HT-29 (cell line): Measurements from ENCODE around the gene IFNA2. TPM values are rescaled to one million over a fixed set of nuclear protein-coding genes. Genes with fewer than 3 reads are reported as not detected.
A peak's percentile ranks its signal among the peaks of the same experiment; 100 is the strongest.
"Not testable (repeated sequence)": the region's sequence is repeated elsewhere in the genome, so short reads cannot be mapped to it uniquely, and the experiment has no call there.

Experiments used
- DNase-seq: peaks from one replicate; pipeline ENCODE4 v3.0.0-alpha.2; 2015; ENCODE audit warnings: low spot score
- total RNA-seq: library from RNA; depleted of rRNA; stranded (reverse); fragments of >200 nt; shearing (Covaris generic); gene quantifications from 2 replicates; pipeline ENCODE4 v1.2.3, GENCODE V29; 2014; rRNA removed

The IFNA2 gene
- total RNA-seq, 1 experiment from 2014 or later: not detected

DNA sequence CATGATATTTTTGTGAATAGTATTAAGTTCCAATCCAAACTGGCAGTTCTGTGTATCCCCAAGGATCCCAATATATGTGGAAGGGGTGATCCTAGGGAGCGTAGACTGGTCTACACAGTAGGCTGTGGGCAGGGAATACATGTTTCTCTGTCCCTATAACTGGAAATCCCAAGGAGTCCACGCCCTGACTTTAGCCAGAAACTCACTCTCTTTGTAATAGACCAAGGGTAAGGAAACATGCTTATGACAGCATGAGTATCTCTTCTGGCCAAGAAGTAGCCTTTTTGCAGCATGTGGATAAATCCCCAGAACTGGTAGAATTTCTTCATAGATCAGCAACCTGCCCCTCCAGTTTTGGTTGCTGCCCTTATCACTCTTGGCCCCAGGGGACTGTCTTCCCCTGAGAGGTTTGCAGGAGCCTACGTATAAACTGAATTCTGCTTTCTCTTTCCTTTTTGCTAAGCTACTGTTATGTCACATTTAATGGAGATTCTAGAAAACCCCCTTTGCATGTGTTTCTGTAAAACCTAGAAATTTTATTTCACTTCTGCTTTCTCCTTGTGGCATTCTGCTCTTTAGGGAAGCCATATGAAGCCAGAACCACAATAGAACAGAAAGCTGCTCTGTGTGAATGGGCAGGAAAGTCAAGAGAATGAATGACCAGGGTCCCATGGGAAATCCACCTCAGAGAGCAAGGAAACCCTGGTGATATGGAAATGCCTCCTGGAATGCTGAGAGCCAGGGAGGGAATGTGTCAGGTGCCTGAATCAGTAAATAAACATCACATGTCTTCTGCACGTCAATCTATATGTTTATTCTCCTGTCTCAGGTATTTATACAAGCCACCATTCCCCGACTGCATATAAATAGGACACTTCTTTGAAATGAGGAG is 3.5 kb downstream of the IFNA2 start:
- no peak for DNase-seq

DNA sequence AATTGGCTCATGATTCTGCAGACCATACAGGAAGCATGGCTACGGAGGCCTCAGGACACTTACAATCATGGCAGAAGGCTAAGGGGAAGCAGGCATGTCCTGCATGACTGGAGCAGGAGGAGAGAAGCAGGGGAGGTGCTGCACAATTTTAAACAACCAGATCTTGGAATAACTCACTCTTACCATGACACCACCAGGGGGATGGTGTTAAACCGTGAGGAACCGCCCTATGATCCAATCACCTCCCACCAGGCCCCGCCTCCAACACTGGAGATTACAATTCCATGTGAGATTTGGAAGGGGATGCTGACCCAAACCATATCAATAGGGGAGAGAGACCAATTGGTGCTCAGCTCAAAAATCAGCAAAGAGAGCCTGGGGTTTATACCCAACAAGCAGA is 13.7 kb downstream of the IFNA2 start:
- not testable (repeated sequence) for DNase-seq

DNA sequence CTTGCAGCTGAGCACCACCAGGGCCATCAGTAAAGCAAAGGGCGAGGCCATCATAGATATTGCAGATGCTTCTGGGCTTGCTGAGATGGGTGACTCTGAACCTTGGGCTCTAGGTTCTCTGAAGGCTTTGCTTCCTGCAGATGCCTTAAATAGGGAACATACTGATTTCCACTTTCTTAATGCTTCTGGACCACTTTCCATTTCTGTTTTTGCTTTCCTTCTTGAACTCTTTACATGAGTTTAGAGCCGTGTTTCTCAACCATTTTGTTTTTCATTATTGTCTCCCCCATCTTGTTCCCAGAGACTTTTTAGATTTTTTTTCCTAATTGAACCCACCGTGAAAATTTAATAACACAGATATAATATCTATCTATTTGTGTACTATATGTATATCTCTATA is 17.2 kb downstream of the IFNA2 start, which contains the start of gene IFNA13:
Gene IFNA13, minus strand, starts transcription at position 101 of the 400 bp plus-strand sequence. Its CDS starts 47 bp downstream, at position 54.
- no peak for DNase-seq

DNA sequence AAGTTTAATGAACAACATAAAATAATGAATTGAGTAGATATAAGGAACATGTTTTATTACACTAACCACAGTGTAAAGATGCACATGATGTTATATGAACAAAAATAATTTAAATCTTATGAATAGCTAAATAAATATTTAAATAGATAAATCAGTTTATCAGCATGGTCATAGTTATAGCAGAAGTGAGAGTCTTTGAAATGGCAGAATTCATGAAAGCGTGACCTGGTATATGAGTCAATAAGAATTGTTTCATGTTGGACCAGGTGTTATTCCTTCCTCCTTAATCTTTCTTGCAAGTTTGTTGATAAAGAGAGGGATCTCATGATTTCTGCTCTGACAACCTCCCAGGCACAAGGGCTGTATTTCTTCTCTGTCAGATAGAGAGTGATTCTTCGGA is 18.0 kb downstream of the IFNA2 start:
- not testable (repeated sequence) for DNase-seq

DNA sequence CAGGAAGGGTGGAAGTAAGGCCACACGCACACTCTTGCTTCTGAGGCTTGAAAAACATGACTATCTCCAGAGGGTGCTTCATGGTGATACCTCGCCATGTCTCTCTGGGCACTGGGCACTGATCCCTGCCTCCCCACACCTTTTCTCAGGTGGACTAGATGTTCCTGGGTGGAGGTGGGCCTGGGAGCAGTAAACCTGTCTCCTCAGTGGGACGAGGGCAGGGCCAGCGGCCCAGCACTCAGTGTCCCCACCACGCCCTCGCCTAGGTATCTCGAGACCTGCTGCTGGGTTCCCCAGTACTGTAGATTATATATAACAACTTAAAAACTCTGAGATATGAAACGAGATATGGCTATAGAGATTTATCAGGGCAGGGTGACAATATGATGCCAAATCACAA is 22.9 kb downstream of the IFNA2 start:
- no peak for DNase-seq

DNA sequence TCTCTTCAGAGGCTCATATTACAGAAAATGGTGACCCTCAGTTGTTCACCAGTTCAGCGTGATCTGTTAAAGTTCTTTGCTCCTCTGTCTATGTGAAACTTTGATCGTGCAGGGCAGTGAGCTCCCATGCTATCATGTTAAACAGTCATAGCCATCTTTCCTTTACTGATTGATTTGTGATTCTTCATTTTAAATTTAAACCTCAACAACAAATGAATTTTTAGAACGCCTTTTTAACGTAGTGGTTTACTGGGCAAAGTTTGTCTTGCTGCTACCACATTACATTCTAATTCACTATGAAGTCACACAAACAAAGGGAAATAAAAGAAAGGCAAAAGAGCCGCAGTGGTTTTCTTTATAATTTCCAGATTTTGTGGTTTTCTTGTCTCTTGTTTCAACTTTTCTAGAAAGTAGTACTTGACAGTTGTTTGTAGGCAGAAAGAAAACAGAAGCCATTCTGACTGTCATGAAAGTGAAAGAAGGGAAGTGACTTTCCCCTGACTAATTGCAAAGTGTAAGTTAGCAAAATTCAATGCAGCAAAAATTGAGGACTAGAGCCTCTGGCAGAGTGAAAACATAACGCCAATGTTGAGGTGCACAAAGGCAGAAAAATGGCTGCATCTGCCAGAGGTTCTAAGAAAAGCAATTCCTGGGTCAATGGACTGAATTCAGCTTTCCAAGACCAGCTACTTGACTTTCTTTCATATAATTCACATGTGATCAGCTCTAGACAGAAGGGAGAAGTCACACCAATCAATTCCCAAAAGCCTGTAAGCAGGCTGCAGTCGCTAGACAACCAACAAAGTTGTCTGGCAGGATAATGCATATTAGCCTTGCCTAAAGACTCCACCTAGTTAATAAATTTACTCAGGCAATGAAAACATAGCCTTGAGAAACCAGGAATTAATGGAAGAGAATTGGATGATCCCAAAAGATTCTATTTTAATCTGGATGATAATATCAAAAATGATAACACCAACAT is 27.4 kb downstream of the IFNA2 start:
- DNase-seq: no peak

DNA sequence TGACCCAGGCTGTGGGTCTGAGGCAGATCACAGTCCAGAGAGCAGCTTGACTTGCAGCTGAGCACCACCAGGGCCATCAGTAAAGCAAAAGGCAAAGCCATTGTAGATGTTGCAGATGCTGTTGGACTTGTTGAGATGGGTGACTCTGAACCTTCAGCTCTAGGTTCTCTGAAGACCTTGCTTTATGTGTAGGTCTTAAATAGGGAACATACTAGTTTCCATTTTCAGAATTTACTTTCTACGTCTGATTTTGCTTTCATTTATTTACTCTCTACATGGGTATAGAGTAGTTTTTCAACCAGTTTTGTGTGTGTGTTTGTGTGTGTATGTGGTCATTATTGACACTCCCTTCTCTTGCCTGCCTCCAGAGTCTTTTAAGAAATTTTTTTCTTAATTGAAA is 34.4 kb downstream of the IFNA2 start, which contains the start of gene IFNA6:
Gene IFNA6, minus strand, starts transcription at position 101 of the 400 bp plus-strand sequence. Its CDS starts 0 bp downstream, at position 101.
- no peak for DNase-seq

DNA sequence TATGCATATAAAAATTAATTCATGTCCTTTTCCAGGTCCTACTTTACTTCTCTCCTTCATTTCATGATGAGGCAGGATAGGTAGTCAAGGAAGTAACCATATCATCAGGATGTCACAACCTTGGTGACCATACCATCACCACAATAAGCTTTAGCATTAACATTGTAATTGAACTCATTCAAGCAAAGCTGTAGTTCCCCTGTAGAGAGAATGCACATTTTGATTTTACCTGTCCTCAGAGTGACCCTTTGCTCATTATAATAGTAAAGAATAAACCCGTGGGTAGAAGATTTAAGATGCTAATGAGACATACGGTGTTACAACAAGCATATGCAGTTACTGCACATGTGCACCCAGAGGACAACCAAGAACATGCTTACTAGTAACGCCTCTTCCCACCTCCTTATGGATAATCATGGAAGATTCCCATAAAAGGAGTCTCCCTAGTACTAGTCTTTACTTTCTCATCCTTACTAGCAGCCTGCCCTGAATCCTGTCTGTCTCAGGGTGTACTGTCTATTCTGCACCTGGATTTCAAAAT is 36.7 kb downstream of the IFNA2 start:
- DNase-seq: no peak

DNA sequence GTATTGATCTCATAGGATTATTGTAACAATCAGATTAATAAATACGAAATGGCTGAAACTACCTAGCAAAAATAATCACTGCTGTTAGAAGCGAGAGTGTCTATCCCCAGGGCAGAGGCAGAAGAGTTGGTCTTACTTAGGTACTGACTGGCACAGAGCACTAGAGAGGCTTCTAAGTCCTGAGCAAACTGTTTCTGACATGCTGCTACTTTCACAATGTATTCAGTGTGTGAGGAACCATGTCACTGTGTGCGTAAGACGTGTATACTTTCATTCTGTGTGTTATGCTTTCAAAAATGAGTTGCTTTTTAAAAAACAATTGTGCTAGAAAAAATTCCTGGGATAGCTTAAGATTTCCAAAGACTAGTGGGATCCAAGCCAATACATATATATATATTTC is 44.5 kb downstream of the IFNA2 start:
- DNase-seq: no peak

DNA sequence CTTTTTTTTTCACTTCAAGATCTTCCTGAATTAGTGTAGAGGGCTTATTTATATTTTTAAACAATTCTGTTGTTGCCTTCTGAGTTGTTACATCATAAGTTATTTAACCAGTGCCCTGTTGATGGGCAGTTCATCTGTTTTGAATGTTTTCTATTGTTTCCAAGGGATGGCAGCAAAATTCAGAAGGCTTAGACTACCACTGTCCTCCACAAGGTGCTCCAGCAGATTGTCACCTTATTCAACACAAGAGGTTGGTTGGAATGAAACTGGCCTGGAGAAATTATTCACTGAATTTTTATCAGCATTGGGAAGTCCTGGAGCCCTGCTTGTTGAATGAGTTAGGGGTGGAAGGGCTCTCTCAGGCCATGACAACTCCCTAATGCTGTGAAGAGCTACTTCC is 48.7 kb downstream of the IFNA2 start:
- peak; percentile 47 for DNase-seq

DNA sequence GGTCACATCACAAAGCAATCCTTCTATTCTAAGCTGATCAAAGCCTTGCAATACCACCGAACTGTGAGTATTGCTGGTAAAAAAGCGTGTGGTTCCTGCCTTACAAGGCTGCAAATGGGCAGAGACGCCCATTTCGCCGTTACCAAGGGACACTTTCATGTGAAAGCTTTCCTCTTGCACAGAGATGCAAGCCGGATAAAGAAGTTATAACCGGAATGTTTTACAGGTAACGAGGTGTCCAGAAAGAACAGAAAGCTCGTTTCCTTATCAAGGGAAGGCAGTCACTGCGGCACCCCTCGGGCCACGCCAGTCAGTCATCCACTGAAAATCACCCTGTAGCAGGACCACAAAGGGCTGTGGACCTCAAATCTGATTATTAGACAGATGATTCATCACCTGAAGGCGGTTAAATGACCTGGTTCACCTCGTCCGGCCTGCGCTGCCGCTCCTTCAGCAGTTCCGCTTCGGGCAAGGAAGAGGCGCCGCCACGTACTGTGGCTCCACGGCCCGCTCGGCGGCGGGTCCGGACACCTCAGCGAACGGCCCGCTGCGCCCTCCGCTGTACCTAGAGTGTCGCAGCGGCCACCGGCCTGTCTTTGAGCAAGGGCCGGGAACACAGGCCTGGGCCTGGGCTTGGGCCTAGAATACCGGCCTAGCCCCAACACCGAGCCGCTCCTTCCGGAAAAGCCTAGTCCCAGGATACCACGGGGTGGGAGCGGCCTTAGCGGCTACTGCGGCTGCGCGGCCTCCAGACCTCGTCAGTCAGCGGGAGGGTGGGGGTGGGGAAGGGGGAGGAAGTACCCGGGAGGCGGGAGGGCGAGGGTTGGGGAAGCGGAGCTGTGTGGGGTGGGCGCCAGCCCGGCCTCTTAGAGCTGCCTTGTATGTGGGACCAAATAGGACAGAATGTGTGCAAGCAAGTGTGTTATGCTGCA is 50.2 kb downstream of the IFNA2 start, which contains the start of gene KLHL9:
Gene KLHL9, minus strand, starts transcription at position 704 of the 932 bp plus-strand sequence. Its CDS starts 545 bp downstream, at position 159.
- DNase-seq: peak; percentile 94

Other genes with a start within 250 kb of the IFNA2 start
- gene IFNW1, start 243.6 kb downstream of the IFNA2 start, total RNA-seq: not detected in 2 replicates
- not detected in 2 replicates for gene IFNA21, start 218.7 kb downstream of the IFNA2 start, total RNA-seq
- not detected in 2 replicates for gene IFNA4, start 197.8 kb downstream of the IFNA2 start, total RNA-seq
- gene IFNA7, start 183.2 kb downstream of the IFNA2 start, total RNA-seq: not detected in 2 replicates
- gene IFNA10, start 178.3 kb downstream of the IFNA2 start, total RNA-seq: not detected in 2 replicates
- gene IFNA16, start 168.1 kb downstream of the IFNA2 start, total RNA-seq: not detected in 2 replicates
- not detected in 2 replicates for gene IFNA17, start 157.2 kb downstream of the IFNA2 start, total RNA-seq
- not detected in 2 replicates for gene IFNA14, start 145.4 kb downstream of the IFNA2 start, total RNA-seq
- gene IFNA5, start 80.1 kb downstream of the IFNA2 start, total RNA-seq: not detected in 2 replicates
- gene KLHL9, start 50.0 kb downstream of the IFNA2 start, total RNA-seq: 8.8 and 10.0 TPM in 2 replicates
- gene IFNA6, start 34.5 kb downstream of the IFNA2 start, total RNA-seq: not detected in 2 replicates
- gene IFNA13, start 17.3 kb downstream of the IFNA2 start, total RNA-seq: not detected in 2 replicates
- gene IFNA8, start 23.7 kb upstream of the IFNA2 start, total RNA-seq: not detected in 2 replicates
- gene IFNA1, start 55.0 kb upstream of the IFNA2 start, total RNA-seq: not detected in 2 replicates
- gene IFNE, start 96.9 kb upstream of the IFNA2 start, total RNA-seq: 0.52 and 0.56 TPM in 2 replicates